SK-N-MC (cell line): ENCODE data around the gene TTBK2.

ENCODE experiments used
- EZH2 ChIP-seq: fragments of 200-600 bp; sonication (generic); IDR thresholded peaks from one replicate; pipeline ENCODE4 v1.6.1; 2017; ENCODE audit warnings: antibody characterized with exemption
- FOXP2 ChIP-seq: optimal IDR thresholded peaks from 2 replicates; pipeline ENCODE3; 2011; ENCODE audit warnings: mild to moderate bottlenecking, moderate library complexity; ENCODE audit not compliant: insufficient read depth; ENCODE audit errors: extremely low read length, control extremely low read depth
- POLR2AphosphoS5 ChIP-seq: IDR thresholded peaks from 2 replicates; pipeline ENCODE4 v1.6.1; 2012; ENCODE audit warnings: mild to moderate bottlenecking, low read depth, low read length, borderline replicate concordance

DNA sequence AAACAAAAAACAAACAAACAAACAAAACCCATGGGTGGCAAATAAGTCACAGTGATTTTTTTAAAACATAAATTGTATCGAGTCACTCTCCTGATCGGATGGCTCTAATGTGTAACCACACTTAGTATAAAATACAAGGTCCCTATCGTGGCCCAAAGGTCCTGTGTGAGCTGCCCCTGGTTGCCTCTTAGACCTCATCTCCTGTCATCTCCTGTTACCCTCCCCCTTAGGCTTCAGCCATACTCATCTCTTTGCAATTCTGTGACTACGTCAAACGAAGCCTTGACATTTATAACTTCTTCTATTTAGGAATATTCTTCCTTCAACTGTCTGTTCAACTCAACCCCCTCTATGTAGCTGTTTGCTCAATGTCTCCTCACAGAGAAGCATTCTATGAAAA, 43.9 kb upstream of the TTBK2 start:
- TF ChIP-seq POLR2AphosphoS5: no peak
- no peak for TF ChIP-seq EZH2
- TF ChIP-seq FOXP2: no peak
